ENCODE results near the gene MFAP4.

GRCh38 chr17:19390951-19391350 is 4.0 kb upstream of the MFAP4 start:
- TF ChIP-seq POLR2A (IDR thresholded peaks at IDR 0.05) (no peak), CTCF (IDR thresholded peaks at IDR 0.05) (no peak)

Measured in heart left ventricle (tissue), 13 donors.